Measurements from ENCODE around the gene RRAGD.

The RRAGD gene

GRCh38 chr6:89412071-89413005 lies at the start of gene RRAGD:
RRAGD (minus strand) TSS chr6:89412273; CDS start chr6:89411993, 280 bp downstream.
- DNase-seq (ENCODE audit: low read depth): no peak

- no peak for DNase-seq (ENCODE audit: low read depth)
Measured at GRCh38 chr6:89460713-89461112, 48.6 kb upstream of the RRAGD start.

GRCh38 chr6:89459501-89459900 lies 47.4 kb upstream of the RRAGD start:
- no peak for DNase-seq (ENCODE audit: low read depth)

GRCh38 chr6:89458704-89459103 lies 46.6 kb upstream of the RRAGD start:
- DNase-seq (ENCODE audit: low read depth): no peak

GRCh38 chr6:89454300-89454699 lies 42.2 kb upstream of the RRAGD start:
- DNase-seq (ENCODE audit: low read depth): peak; percentile 18

- DNase-seq (ENCODE audit: low read depth): no peak
Measured at GRCh38 chr6:89452281-89452680, 40.2 kb upstream of the RRAGD start.

- DNase-seq (ENCODE audit: low read depth): no peak
Measured at GRCh38 chr6:89449193-89449592, 37.1 kb upstream of the RRAGD start.

GRCh38 chr6:89443658-89444057 lies 31.6 kb upstream of the RRAGD start:
- no peak for DNase-seq (ENCODE audit: low read depth)

GRCh38 chr6:89440200-89440599 lies 28.1 kb upstream of the RRAGD start:
- no peak for DNase-seq (ENCODE audit: low read depth)

GRCh38 chr6:89439014-89439413 lies 26.9 kb upstream of the RRAGD start:
- DNase-seq (ENCODE audit: low read depth): no peak

- no peak for DNase-seq (ENCODE audit: low read depth)
Measured at GRCh38 chr6:89438248-89438647, 26.2 kb upstream of the RRAGD start.

GRCh38 chr6:89436226-89436625 lies 24.2 kb upstream of the RRAGD start:
- no peak for DNase-seq (ENCODE audit: low read depth)

- DNase-seq (ENCODE audit: low read depth): no peak
Measured at GRCh38 chr6:89434954-89435353, 22.9 kb upstream of the RRAGD start.

GRCh38 chr6:89434150-89434499 lies 22.1 kb upstream of the RRAGD start:
- no peak for DNase-seq (ENCODE audit: low read depth)

GRCh38 chr6:89433252-89434149 lies 21.4 kb upstream of the RRAGD start:
- DNase-seq (ENCODE audit: low read depth): no peak

GRCh38 chr6:89432875-89433251 lies 20.8 kb upstream of the RRAGD start, which contains the start of gene ANKRD6:
ANKRD6 (plus strand) TSS chr6:89433152; CDS start chr6:89566977, 133,825 bp downstream.
- peak; percentile 25 for DNase-seq (ENCODE audit: low read depth)

- no peak for DNase-seq (ENCODE audit: low read depth)
Measured at GRCh38 chr6:89430201-89430962, 18.3 kb upstream of the RRAGD start.

GRCh38 chr6:89416796-89417195 lies 4.7 kb upstream of the RRAGD start:
- DNase-seq (ENCODE audit: low read depth): no peak

GRCh38 chr6:89415185-89415584 lies 3.1 kb upstream of the RRAGD start:
- no peak for DNase-seq (ENCODE audit: low read depth)

GRCh38 chr6:89414215-89414614 lies 2.1 kb upstream of the RRAGD start:
- no peak for DNase-seq (ENCODE audit: low read depth)

GRCh38 chr6:89413006-89413400 lies 930 bp upstream of the RRAGD start:
- DNase-seq (ENCODE audit: low read depth): no peak
